WTC11 (cell line): ENCODE measurements around the gene CCDC172. TPM values are rescaled to one million over a fixed set of nuclear protein-coding genes. Genes with fewer than 3 reads are reported as not detected.

Source experiments
- ATAC-seq: fragments of 200-7000 bp; cut with Tn5 transposase; 2 replicates; pipeline ENCODE4 v1.10.0; 2021; ENCODE audit warnings: mild to moderate bottlenecking, moderate library complexity
- CTCF ChIA-PET: fragments of 300-600 bp; sonication (Branson Sonifier 250); formaldehyde crosslinking; loops from one replicate; lab custom pipeline; 2021; ENCODE audit warnings: antibody characterized with exemption; lab: Charles Lee
- POLR2A ChIA-PET: fragments of 350-600 bp; sonication (Branson Sonifier 250); formaldehyde crosslinking; loops from one replicate; lab custom pipeline; 2021; ENCODE audit warnings: antibody characterized with exemption; lab: Charles Lee
- DNase-seq: peaks from one replicate; pipeline ENCODE4 v3.0.0; 2021; ENCODE audit warnings: low spot score
- H3K27ac Mint-ChIP-seq: 2 replicates; pipeline ENCODE4 v1.8.0; 2021; ENCODE audit warnings: mixed read lengths
- H3K27me3 Mint-ChIP-seq: 2 replicates; pipeline ENCODE4 v1.8.0; 2021; ENCODE audit warnings: low read depth, mild to moderate bottlenecking, moderate library complexity, mixed read lengths
- H3K36me3 Mint-ChIP-seq: 2 replicates; pipeline ENCODE4 v1.8.0; 2021; ENCODE audit warnings: mixed read lengths
- H3K4me1 Mint-ChIP-seq: 2 replicates; pipeline ENCODE4 v1.8.0; 2022; ENCODE audit warnings: mixed read lengths
- H3K4me3 Mint-ChIP-seq: 2 replicates; pipeline ENCODE4 v1.8.0; 2021; ENCODE audit warnings: mild to moderate bottlenecking, moderate library complexity, mixed read lengths
- H3K9me3 Mint-ChIP-seq: 2 replicates; pipeline ENCODE4 v1.8.0; 2021; ENCODE audit warnings: mixed read lengths
- ATF1 ChIP-seq: sonication (generic); formaldehyde crosslinking; IDR thresholded peaks from 2 replicates; pipeline ENCODE4 v1.8.1; 2023; ENCODE audit warnings: mild to moderate bottlenecking, moderate library complexity, missing genetic modification reagents
- EMX1 ChIP-seq: fragments of 250-450 bp; sonication (Bioruptor Pico); IDR thresholded peaks from 2 replicates; pipeline ENCODE4 v1.8.0; 2021; ENCODE audit warnings: mild to moderate bottlenecking
- ESRRA ChIP-seq: sonication (generic); formaldehyde crosslinking; IDR thresholded peaks from 2 replicates; pipeline ENCODE4 v1.8.1; 2022; ENCODE audit warnings: mild to moderate bottlenecking, missing genetic modification reagents, borderline replicate concordance
- FOXP1 ChIP-seq: sonication (generic); formaldehyde crosslinking; IDR thresholded peaks from 2 replicates; pipeline ENCODE4 v1.8.0; 2022; ENCODE audit warnings: missing genetic modification reagents, mild to moderate bottlenecking, moderate library complexity, borderline replicate concordance
- GRHL2 ChIP-seq: fragments of 250-450 bp; sonication (Bioruptor Pico); IDR thresholded peaks from 2 replicates; pipeline ENCODE4 v1.8.0; 2022; ENCODE audit warnings: mild to moderate bottlenecking, moderate library complexity; ENCODE audit not compliant: insufficient replicate concordance, severe bottlenecking
- GTF2I ChIP-seq: fragments of 250-450 bp; sonication (Bioruptor Pico); conservative IDR thresholded peaks from 2 replicates; pipeline ENCODE4 v1.4.0; 2021; ENCODE audit warnings: mild to moderate bottlenecking
- JUN ChIP-seq: sonication (generic); formaldehyde crosslinking; IDR thresholded peaks from 2 replicates; pipeline ENCODE4 v1.8.0; 2023; ENCODE audit warnings: mild to moderate bottlenecking, missing genetic modification reagents
- KAT7 ChIP-seq: sonication (generic); formaldehyde crosslinking; IDR thresholded peaks from 2 replicates; pipeline ENCODE4 v1.8.1; 2023; ENCODE audit warnings: missing genetic modification reagents, mild to moderate bottlenecking, borderline replicate concordance
- NFATC4 ChIP-seq: fragments of 250-450 bp; sonication (Bioruptor Pico); IDR thresholded peaks from 2 replicates; pipeline ENCODE4 v1.9.0; 2021; ENCODE audit warnings: mild to moderate bottlenecking
- NFYB ChIP-seq: sonication (generic); formaldehyde crosslinking; conservative IDR thresholded peaks from 2 replicates; pipeline ENCODE4 v1.8.0; 2022; ENCODE audit warnings: low read depth, missing genetic modification reagents
- NR2C2 ChIP-seq: sonication (generic); formaldehyde crosslinking; IDR thresholded peaks from 2 replicates; pipeline ENCODE4 v1.8.0; 2022; ENCODE audit warnings: mild to moderate bottlenecking, missing genetic modification reagents
- OVOL2 ChIP-seq: fragments of 250-450 bp; sonication (Bioruptor Pico); IDR thresholded peaks from 2 replicates; pipeline ENCODE4 v1.9.0; 2021; ENCODE audit warnings: mild to moderate bottlenecking, borderline replicate concordance
- TEAD1 ChIP-seq: sonication (generic); formaldehyde crosslinking; IDR thresholded peaks from 2 replicates; pipeline ENCODE4 v1.8.0; 2022; ENCODE audit warnings: mild to moderate bottlenecking, missing genetic modification reagents
- ZNF232 ChIP-seq: sonication (generic); formaldehyde crosslinking; IDR thresholded peaks from 2 replicates; pipeline ENCODE4 v1.8.0; 2022; ENCODE audit warnings: mild to moderate bottlenecking, missing genetic modification reagents
- ZNF416 ChIP-seq: fragments of 250-450 bp; sonication (Bioruptor Pico); IDR thresholded peaks from 2 replicates; pipeline ENCODE4 v1.9.0; 2021; ENCODE audit warnings: mild to moderate bottlenecking, inconsistent platforms
- total RNA-seq: library from RNA; stranded (reverse); gene quantifications from 3 replicates; pipeline ENCODE4 v1.2.3, GENCODE V29; 2021
- TF ChIP-seq, protein P1 (sequence below): sonication (generic); formaldehyde crosslinking; IDR thresholded peaks from 2 replicates; pipeline ENCODE4 v1.8.0; 2022; ENCODE audit warnings: mild to moderate bottlenecking, missing genetic modification reagents
- TF ChIP-seq, protein P2 (sequence below): sonication (generic); formaldehyde crosslinking; IDR thresholded peaks from 2 replicates; pipeline ENCODE4 v1.8.0; 2022; ENCODE audit warnings: mild to moderate bottlenecking, missing genetic modification reagents
- TF ChIP-seq, protein P3 (sequence below): fragments of 250-450 bp; sonication (Bioruptor Pico); conservative IDR thresholded peaks from 2 replicates; pipeline ENCODE4 v1.9.0; 2021; ENCODE audit warnings: mild to moderate bottlenecking
- TF ChIP-seq, protein P4 (sequence below): fragments of 250-450 bp; sonication (Bioruptor Pico); IDR thresholded peaks from 2 replicates; pipeline ENCODE4 v1.9.0; 2021; ENCODE audit warnings: moderate library complexity, mild to moderate bottlenecking, inconsistent platforms, borderline replicate concordance
- TF ChIP-seq, protein P5 (sequence below): sonication (generic); formaldehyde crosslinking; IDR thresholded peaks from 2 replicates; pipeline ENCODE4 v1.8.1; 2023; ENCODE audit warnings: mild to moderate bottlenecking, missing genetic modification reagents, moderate library complexity
- TF ChIP-seq, protein P6 (sequence below): sonication (generic); formaldehyde crosslinking; IDR thresholded peaks from 2 replicates; pipeline ENCODE4 v1.8.1; 2022; ENCODE audit warnings: mild to moderate bottlenecking, missing genetic modification reagents, moderate library complexity, borderline replicate concordance
- TF ChIP-seq, protein P7 (sequence below): sonication (generic); formaldehyde crosslinking; conservative IDR thresholded peaks from 2 replicates; pipeline ENCODE4 v1.8.1; 2022; ENCODE audit warnings: mild to moderate bottlenecking, missing genetic modification reagents

CCDC172 gene
- total RNA-seq, 1 experiment from 2014 or later, result 2.0 TPM

DNA sequence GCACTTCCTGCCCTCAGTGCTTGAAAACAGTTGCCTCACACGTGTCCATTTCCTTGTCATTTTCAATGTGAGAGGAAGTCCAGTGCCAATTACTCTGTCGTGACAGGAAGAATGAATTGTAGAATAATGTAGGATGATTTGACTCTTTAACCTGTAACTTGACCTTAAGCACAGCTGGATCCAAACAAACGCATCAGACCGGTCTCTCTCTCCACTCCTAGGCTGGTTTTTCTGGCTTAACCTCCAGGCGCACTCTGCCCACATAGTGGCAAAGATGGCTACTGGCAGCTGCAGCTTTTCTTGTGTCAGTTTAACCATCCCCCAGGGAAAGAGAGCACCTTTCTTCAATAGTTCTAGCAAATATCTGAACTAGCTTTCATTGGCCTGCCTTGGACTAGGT lies 74.0 kb downstream of the CCDC172 start (continued):
- TF ChIP-seq, protein P1, sequence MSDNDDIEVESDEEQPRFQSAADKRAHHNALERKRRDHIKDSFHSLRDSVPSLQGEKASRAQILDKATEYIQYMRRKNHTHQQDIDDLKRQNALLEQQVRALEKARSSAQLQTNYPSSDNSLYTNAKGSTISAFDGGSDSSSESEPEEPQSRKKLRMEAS (CRISPR knock-in tag), result no peak
- TF ChIP-seq, protein P2, sequence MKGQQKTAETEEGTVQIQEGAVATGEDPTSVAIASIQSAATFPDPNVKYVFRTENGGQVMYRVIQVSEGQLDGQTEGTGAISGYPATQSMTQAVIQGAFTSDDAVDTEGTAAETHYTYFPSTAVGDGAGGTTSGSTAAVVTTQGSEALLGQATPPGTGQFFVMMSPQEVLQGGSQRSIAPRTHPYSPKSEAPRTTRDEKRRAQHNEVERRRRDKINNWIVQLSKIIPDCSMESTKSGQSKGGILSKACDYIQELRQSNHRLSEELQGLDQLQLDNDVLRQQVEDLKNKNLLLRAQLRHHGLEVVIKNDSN (CRISPR knock-in tag), result no peak
- no peak for TF ChIP-seq OVOL2
- TF ChIP-seq ZNF232 (CRISPR knock-in tag), result no peak
- no peak for TF ChIP-seq NR2C2 (CRISPR knock-in tag)

DNA sequence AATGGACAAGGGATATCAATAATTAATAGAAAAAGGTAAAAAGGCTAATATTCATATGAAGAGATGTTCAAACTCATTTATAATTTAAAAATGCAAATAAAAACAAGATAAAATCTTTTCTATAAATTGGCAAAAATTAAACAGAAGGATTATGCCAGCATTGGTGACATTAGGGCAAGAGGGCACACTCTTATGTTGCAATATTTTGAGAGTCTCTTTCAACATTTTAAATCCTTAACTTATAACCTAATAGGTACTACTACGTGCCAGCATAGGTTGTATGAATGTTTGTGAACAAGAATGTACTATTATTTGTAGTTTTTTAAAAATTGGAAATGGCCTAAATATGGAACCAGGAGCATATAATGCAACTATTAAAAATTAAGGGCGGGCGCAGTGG lies 78.6 kb downstream of the CCDC172 start:
- ATAC-seq, result no peak
- TF ChIP-seq FOXP1, result no peak
- TF ChIP-seq, all 79 proteins: peak for 0
- H3K4me1 Mint-ChIP-seq, result peaks cover 8% of the 10 kb centered on the region

DNA sequence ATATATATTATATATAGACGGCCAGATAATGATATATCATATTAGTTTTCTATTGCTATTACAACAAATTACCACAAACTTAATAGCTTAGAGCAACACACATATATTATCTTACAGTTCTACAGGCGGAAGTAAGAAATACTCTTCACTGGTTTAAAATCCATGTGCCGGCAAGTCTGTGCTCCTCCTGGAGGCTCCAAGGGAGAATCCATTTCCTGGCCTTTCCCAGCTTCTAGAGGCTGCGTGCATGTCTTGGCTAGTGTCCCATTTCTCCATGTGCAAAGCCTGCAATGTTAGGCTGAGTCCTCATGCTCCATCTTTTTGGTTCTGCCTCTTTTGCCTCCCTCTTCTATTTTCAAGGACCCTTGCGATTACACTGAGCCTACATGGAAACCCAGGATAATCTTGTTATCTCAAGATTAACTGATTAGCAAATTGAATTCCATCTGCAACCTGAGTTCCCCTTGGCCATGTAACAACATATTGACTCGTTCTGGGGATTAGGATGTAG lies 79.5 kb downstream of the CCDC172 start:
- ATAC-seq (no peak), DNase-seq (no peak)
- CTCF ChIA-PET, result no interaction called here
- no peak overlapping the region for H3K4me3 Mint-ChIP-seq
- TF ChIP-seq ATF1 (CRISPR knock-in tag), result no peak
- H3K27ac Mint-ChIP-seq, result no peak overlapping the region
- POLR2A ChIA-PET, result no interaction called here
- no peaks in the 10 kb centered on the region for H3K9me3 Mint-ChIP-seq
- H3K4me1 Mint-ChIP-seq, result peaks cover 3% of the 10 kb centered on the region; the same call in 1 of the 2 replicates
- H3K36me3 Mint-ChIP-seq, result no peaks in the 10 kb centered on the region
- no peaks in the 10 kb centered on the region; the same call in 1 of the 2 replicates for H3K27me3 Mint-ChIP-seq

More for the DNA sequence above, 78.6 kb downstream of the CCDC172 start:
- no peaks in the 10 kb centered on the region for H3K9me3 Mint-ChIP-seq
- POLR2A ChIA-PET, result no interaction called here
- no peaks in the 10 kb centered on the region for H3K36me3 Mint-ChIP-seq
- no peak for DNase-seq
- no peak overlapping the region for H3K4me3 Mint-ChIP-seq
- CTCF ChIA-PET, result no interaction called here
- H3K27me3 Mint-ChIP-seq, result no peaks in the 10 kb centered on the region; the same call in 1 of the 2 replicates
- H3K27ac Mint-ChIP-seq, result no peak overlapping the region

DNA sequence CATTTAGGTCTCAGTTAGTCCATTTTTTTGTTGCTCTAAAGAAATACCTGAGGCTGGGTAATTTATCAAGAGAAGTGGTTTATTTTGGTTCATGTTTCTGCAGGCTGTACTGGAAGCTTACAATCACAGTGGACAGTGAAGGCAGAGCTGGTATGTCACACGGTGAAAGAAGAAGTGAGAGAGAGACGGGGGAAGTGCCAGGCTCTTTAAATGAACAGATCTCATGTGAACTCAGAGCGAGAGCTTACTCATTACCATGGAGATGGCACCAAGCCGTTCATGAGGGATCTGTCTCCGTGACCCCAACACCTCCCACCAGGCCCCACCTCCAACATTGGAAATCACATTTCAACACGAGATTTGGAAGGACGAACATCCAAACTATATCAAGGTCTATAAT lies 84.5 kb downstream of the CCDC172 start:
- no peaks in the 10 kb centered on the region for H3K9me3 Mint-ChIP-seq
- H3K4me3 Mint-ChIP-seq, result no peak overlapping the region
- H3K27ac Mint-ChIP-seq, result no peak overlapping the region
- peak; percentile 39; the same call in 1 of the 2 replicates for ATAC-seq
- no peaks in the 10 kb centered on the region; the same call in 1 of the 2 replicates for H3K27me3 Mint-ChIP-seq
- DNase-seq, result no peak
- no peaks in the 10 kb centered on the region for H3K36me3 Mint-ChIP-seq
- POLR2A ChIA-PET, result no interaction called here
- CTCF ChIA-PET, result no interaction called here
- TF ChIP-seq GRHL2 (CRISPR knock-in tag), result no peak
- no peak for TF ChIP-seq GTF2I (CRISPR knock-in tag)
- TF ChIP-seq ZNF416, result no peak
- TF ChIP-seq, protein P3, sequence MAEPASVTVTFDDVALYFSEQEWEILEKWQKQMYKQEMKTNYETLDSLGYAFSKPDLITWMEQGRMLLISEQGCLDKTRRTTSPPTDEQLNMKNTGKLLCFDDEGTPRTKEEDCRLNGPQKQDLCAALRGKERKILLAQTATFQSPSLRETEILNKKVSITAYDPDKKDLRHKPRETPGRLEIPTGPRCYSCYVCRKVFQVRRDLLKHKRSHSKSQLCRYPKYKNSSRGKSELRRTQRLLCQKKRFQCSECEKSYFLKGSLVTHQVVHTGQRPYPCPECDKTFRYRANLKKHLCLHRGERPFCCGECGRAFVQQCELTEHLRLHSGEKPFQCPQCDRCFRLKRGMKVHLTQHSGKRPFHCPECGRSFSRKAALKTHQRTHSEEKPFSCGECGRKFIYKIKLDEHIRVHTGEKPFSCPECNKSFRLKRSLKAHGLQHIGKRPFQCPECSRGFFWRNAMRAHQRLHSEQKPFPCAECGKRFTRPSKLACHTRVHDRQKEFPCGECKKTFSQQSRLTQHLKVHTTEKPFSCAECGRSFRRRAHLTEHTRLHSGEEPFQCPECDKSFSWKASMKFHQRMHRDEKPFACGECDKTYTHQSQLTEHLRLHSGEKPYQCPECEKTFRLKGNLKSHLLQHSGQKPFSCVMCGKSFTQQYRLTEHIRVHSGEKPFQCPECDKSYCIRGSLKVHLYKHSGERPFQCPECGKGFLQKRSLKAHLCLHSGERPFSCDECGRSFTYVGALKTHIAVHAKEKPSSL, result no peak
- no peak for TF ChIP-seq NFATC4 (CRISPR knock-in tag)
- TF ChIP-seq TEAD1 (CRISPR knock-in tag), result no peak
- TF ChIP-seq JUN (CRISPR knock-in tag), result no peak
- TF ChIP-seq, protein P4, sequence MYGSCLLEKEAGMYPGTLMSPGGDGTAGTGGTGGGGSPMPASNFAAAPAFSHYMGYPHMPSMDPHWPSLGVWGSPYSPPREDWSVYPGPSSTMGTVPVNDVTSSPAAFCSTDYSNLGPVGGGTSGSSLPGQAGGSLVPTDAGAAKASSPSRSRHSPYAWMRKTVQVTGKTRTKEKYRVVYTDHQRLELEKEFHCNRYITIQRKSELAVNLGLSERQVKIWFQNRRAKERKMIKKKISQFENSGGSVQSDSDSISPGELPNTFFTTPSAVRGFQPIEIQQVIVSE (CRISPR knock-in tag), result no peak
- TF ChIP-seq, protein P5, sequence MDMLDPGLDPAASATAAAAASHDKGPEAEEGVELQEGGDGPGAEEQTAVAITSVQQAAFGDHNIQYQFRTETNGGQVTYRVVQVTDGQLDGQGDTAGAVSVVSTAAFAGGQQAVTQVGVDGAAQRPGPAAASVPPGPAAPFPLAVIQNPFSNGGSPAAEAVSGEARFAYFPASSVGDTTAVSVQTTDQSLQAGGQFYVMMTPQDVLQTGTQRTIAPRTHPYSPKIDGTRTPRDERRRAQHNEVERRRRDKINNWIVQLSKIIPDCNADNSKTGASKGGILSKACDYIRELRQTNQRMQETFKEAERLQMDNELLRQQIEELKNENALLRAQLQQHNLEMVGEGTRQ, result no peak
- no peak for TF ChIP-seq KAT7 (CRISPR knock-in tag)
- TF ChIP-seq EMX1 (CRISPR knock-in tag), result no peak
- TF ChIP-seq ESRRA (CRISPR knock-in tag), result no peak
- TF ChIP-seq, protein P6, sequence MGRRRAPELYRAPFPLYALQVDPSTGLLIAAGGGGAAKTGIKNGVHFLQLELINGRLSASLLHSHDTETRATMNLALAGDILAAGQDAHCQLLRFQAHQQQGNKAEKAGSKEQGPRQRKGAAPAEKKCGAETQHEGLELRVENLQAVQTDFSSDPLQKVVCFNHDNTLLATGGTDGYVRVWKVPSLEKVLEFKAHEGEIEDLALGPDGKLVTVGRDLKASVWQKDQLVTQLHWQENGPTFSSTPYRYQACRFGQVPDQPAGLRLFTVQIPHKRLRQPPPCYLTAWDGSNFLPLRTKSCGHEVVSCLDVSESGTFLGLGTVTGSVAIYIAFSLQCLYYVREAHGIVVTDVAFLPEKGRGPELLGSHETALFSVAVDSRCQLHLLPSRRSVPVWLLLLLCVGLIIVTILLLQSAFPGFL, result no peak
- TF ChIP-seq NFYB (CRISPR knock-in tag), result no peak
- TF ChIP-seq, protein P7, sequence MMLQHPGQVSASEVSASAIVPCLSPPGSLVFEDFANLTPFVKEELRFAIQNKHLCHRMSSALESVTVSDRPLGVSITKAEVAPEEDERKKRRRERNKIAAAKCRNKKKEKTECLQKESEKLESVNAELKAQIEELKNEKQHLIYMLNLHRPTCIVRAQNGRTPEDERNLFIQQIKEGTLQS (CRISPR knock-in tag), result no peak
- peaks cover 3% of the 10 kb centered on the region; the same call in 1 of the 2 replicates for H3K4me1 Mint-ChIP-seq
